Body of pancreas (tissue), 4 donors: ENCODE measurements around the gene KRTAP5-1. TPM values are rescaled to one million over a fixed set of nuclear protein-coding genes. Genes with fewer than 3 reads are reported as not detected.
"Not testable (repeated sequence)": the region's sequence is repeated elsewhere in the genome, so short reads cannot be mapped to it uniquely, and the experiment has no call there.

ENCODE experiments used
- ATAC-seq: fragments of 150-250 bp; one replicate; pipeline ENCODE4 v1.9.1; 2016
- DNase-seq, 4 donors: peaks; one replicate each; pipeline ENCODE4 v3.0.0-alpha.2; 2019
- H3K27ac ChIP-seq, 4 donors: fragments of 200-600 bp; sonication (generic); 1 replicate in 3 of 4; 2 replicates in 1 of 4; pipeline versions ENCODE4 v1.5.1 to v1.6.1; 2016 to 2019; ENCODE audit warnings: mild to moderate bottlenecking in 1 of 4, mixed read lengths in 1 of 4, moderate library complexity in 1 of 4
- H3K27me3 ChIP-seq, 2 donors: fragments of 200-600 bp; sonication (generic); one replicate each; pipeline ENCODE4 v1.6.0; 2016; ENCODE audit warnings: mild to moderate bottlenecking in 1 of 2
- H3K36me3 ChIP-seq, 2 donors: fragments of 200-600 bp; sonication (generic); replicated peaks in 1 of 2; 2 replicates each; pipeline ENCODE4 v1.5.1; 2016; ENCODE audit warnings: low read depth in 2 of 2; ENCODE audit not compliant: insufficient read depth in 1 of 2
- H3K4me1 ChIP-seq: fragments of 200-600 bp; sonication (generic); one replicate; pipeline ENCODE4 v1.6.0; 2016
- H3K4me3 ChIP-seq, 2 donors: fragments of 200-600 bp; sonication (generic); 1 replicate in 1 of 2; 2 replicates in 1 of 2; pipeline ENCODE4 v1.5.1; 2016 to 2019
- H3K9me3 ChIP-seq, 3 donors: fragments of 200-600 bp; sonication (generic); 1 replicate in 2 of 3; 2 replicates in 1 of 3; pipeline ENCODE4 v1.5.1; 2016
- CTCF ChIP-seq, 7 experiments: fragments of 450-650 bp in 4 of 7; fragments of 200-600 bp in 3 of 7; sonication (generic) in 3 of 7; IDR thresholded peaks; one replicate each; pipeline ENCODE4 v1.5.1; 2016 to 2019; ENCODE audit warnings: antibody characterized with exemption in 7 of 7
- POLR2A ChIP-seq, 3 donors: fragments of 450-650 bp; IDR thresholded peaks; one replicate each; pipeline ENCODE4 v1.6.1; 2016; ENCODE audit warnings: antibody characterized with exemption in 3 of 3, mild to moderate bottlenecking in 2 of 3
- WGBS, 2 donors: methylation state at CpG; one replicate each; pipeline ENCODE4 v1.1.5; 2017; 5-methylcytosine and 5-hydroxymethylcytosine counted together
- intact Hi-C: fragments of 100-400 bp; cut with DNase I; formaldehyde crosslinking; loops from one replicate; pipeline ENCODE4 v1.15.1; 2023
- total RNA-seq, 2 donors: library from RNA; depleted of rRNA; stranded (reverse); fragments of >200 nt; gene quantifications; one replicate each; pipeline ENCODE4 v1.1.0, GENCODE V29; 2016

The KRTAP5-1 gene
- total RNA-seq, 2 donors from 2014 or later = not detected

GRCh38 chr11:1592628-1593027, 7.5 kb upstream of the KRTAP5-1 start:
- Histone ChIP-seq H3K27ac (no peak overlapping the region), H3K4me3 (no peak overlapping the region), H3K4me1 (peaks cover 8% of the 10 kb centered on the region), H3K36me3 (no peaks in the 10 kb centered on the region), H3K27me3 (no peaks in the 10 kb centered on the region), H3K9me3 (no peaks in the 10 kb centered on the region)
- 58 to 74% methylated on average over 9 of the region's 9 CpGs for whole genome bisulfite sequencing, 2 donors
- ATAC-seq (no peak), DNase-seq (no peak)
- intact Hi-C loops = no loop called here
- no peak for TF ChIP-seq POLR2A (IDR thresholded peaks at IDR 0.05)
- TF ChIP-seq CTCF (IDR thresholded peaks at IDR 0.05) = no peak

- Histone ChIP-seq H3K4me1 (no peaks in the 10 kb centered on the region), H3K36me3 (no peaks in the 10 kb centered on the region), H3K27ac (no peak overlapping the region), H3K9me3 (no peaks in the 10 kb centered on the region), H3K4me3 (no peak overlapping the region), H3K27me3 (no peaks in the 10 kb centered on the region)
- intact Hi-C loops = no loop called here
- DNase-seq (no peak), ATAC-seq (no peak)
- TF ChIP-seq CTCF (IDR thresholded peaks at IDR 0.05) (no peak), POLR2A (IDR thresholded peaks at IDR 0.05) (no peak)
- whole genome bisulfite sequencing, 2 donors = 93 to 95% methylated on average over 6 of the region's 6 CpGs
Observed at GRCh38 chr11:1589996-1590395, 4.9 kb upstream of the KRTAP5-1 start.

GRCh38 chr11:1589191-1589963, 4.3 kb upstream of the KRTAP5-1 start:
- H3K9me3 ChIP-seq, H3K27me3 ChIP-seq, ATAC-seq: not testable (repeated sequence)

GRCh38 chr11:1586699-1587098, 1.6 kb upstream of the KRTAP5-1 start:
- TF ChIP-seq CTCF (IDR thresholded peaks at IDR 0.05) (no peak), POLR2A (IDR thresholded peaks at IDR 0.05) (no peak)
- H3K4me3 ChIP-seq = no peak overlapping the region
- no peak overlapping the region for H3K27ac ChIP-seq
- 77 to 78% methylated on average over 2 of the region's 2 CpGs for WGBS, 2 donors
- H3K4me1 ChIP-seq = no peaks in the 10 kb centered on the region
- DNase-seq (no peak), ATAC-seq (no peak)
- intact Hi-C loops = no loop called here
- H3K9me3 ChIP-seq = no peaks in the 10 kb centered on the region
- no peaks in the 10 kb centered on the region for H3K36me3 ChIP-seq
- no peaks in the 10 kb centered on the region for H3K27me3 ChIP-seq

More at GRCh38 chr11:1589191-1589963, 4.3 kb upstream of the KRTAP5-1 start:
- DNase-seq = peak in 1 of 4 donors; percentile 4
- H3K4me3 ChIP-seq, intact Hi-C loops, H3K27ac ChIP-seq, H3K4me1 ChIP-seq, H3K36me3 ChIP-seq: not testable (repeated sequence)
- 49 to 59% methylated on average over 7 of the region's 10 CpGs for WGBS, 2 donors

- intact Hi-C loops, H3K36me3 ChIP-seq, H3K27me3 ChIP-seq, DNase-seq, H3K4me3 ChIP-seq, ATAC-seq, H3K27ac ChIP-seq, H3K9me3 ChIP-seq, H3K4me1 ChIP-seq: not testable (repeated sequence)
- WGBS, 2 donors = 70 to 80% methylated on average over 2 of the region's 2 CpGs
Observed at GRCh38 chr11:1582909-1583308, 2.2 kb downstream of the KRTAP5-1 start.

- H3K4me3 ChIP-seq = no peak overlapping the region
- WGBS, 2 donors = 79 to 90% methylated on average over 7 to 9 of the region's 9 CpGs
- intact Hi-C loops = no loop called here
- TF ChIP-seq POLR2A (IDR thresholded peaks at IDR 0.05) (no peak), CTCF (IDR thresholded peaks at IDR 0.05) (no peak)
- H3K9me3 ChIP-seq = no peaks in the 10 kb centered on the region
- no peaks in the 10 kb centered on the region for H3K4me1 ChIP-seq
- H3K27me3 ChIP-seq = no peaks in the 10 kb centered on the region
- DNase-seq = no peak
- ATAC-seq = no peak
- H3K36me3 ChIP-seq = no peaks in the 10 kb centered on the region
- H3K27ac ChIP-seq = no peak overlapping the region
Observed at GRCh38 chr11:1581976-1582375, 3.1 kb downstream of the KRTAP5-1 start.
